Tibial nerve (tissue), 4 donors: ENCODE results near the gene ZCWPW1. TPM values are rescaled to one million over a fixed set of nuclear protein-coding genes. Genes with fewer than 3 reads are reported as not detected.

ENCODE experiments used
- DNase-seq, 2 donors: peaks; one replicate each; pipeline ENCODE4 v3.0.0-alpha.2; 2019; ENCODE audit warnings: low spot score in 2 of 2
- H3K27ac ChIP-seq, 4 donors: fragments of 200-600 bp; sonication (generic) in 3 of 4; one replicate each; pipeline ENCODE4 v1.5.1; 2017 to 2019; ENCODE audit warnings: mild to moderate bottlenecking in 1 of 4
- H3K27me3 ChIP-seq, 2 donors: fragments of 200-600 bp; sonication (generic) in 1 of 2; one replicate each; pipeline versions ENCODE4 v1.5.1 to v1.6.0; 2017 to 2019
- H3K36me3 ChIP-seq, 3 donors: fragments of 200-600 bp; sonication (generic); one replicate each; pipeline ENCODE4 v1.5.1; 2018 to 2019
- H3K4me1 ChIP-seq, 4 donors: fragments of 200-600 bp; sonication (generic) in 3 of 4; one replicate each; pipeline ENCODE4 v1.5.1; 2017 to 2019
- H3K4me3 ChIP-seq, 4 donors: fragments of 200-600 bp; sonication (generic) in 3 of 4; one replicate each; pipeline ENCODE4 v1.5.1; 2017 to 2019; ENCODE audit warnings: mild to moderate bottlenecking in 1 of 4, moderate library complexity in 1 of 4
- H3K9me3 ChIP-seq, 4 donors: fragments of 200-600 bp; sonication (generic) in 3 of 4; one replicate each; pipeline ENCODE4 v1.5.1; 2017 to 2019
- EP300 ChIP-seq, 2 donors: sonication (generic); formaldehyde crosslinking; IDR thresholded peaks; one replicate each; pipeline ENCODE4 v1.6.1; 2017; ENCODE audit warnings: antibody characterized with exemption in 2 of 2, mild to moderate bottlenecking in 1 of 2
- POLR2A ChIP-seq, 2 donors: fragments of 450-650 bp; IDR thresholded peaks; one replicate each; pipeline ENCODE4 v1.6.1; 2017; ENCODE audit warnings: antibody characterized with exemption in 2 of 2, mild to moderate bottlenecking in 2 of 2, moderate library complexity in 2 of 2
- WGBS, 2 donors: methylation state at CpG; one replicate each; pipeline ENCODE4 v1.1.5; 2018; 5-methylcytosine and 5-hydroxymethylcytosine counted together
- total RNA-seq, 4 donors: library from RNA; depleted of rRNA; stranded (reverse); fragments of >200 nt; gene quantifications; one replicate each; pipeline ENCODE4 v1.1.0, GENCODE V29; 2016
- TF ChIP-seq, protein P1 (sequence below), 5 experiments: fragments of 200-600 bp in 3 of 5; fragments of 450-650 bp in 2 of 5; sonication (generic) in 3 of 5; IDR thresholded peaks; one replicate each; pipeline ENCODE4 v1.5.1; 2016 to 2019; ENCODE audit warnings: antibody characterized with exemption in 5 of 5, mild to moderate bottlenecking in 3 of 5, moderate library complexity in 2 of 5

The ZCWPW1 gene
- total RNA-seq, 4 donors from 2014 or later, result 3.6 to 7.3 (median 4.9) TPM

- Histone ChIP-seq H3K27me3 (no peaks in the 10 kb centered on the region), H3K36me3 (peaks cover 0 to 12% (median 0%) of the 10 kb centered on the region in 3 donors), H3K9me3 (no peaks in the 10 kb centered on the region), H3K27ac (no peak overlapping the region), H3K4me3 (no peak overlapping the region), H3K4me1 (peaks cover 0 to 12% (median under 1%) of the 10 kb centered on the region in 4 donors)
- WGBS, 2 donors, result 27 to 55% methylated on average over 1 of the region's 1 CpG
- TF ChIP-seq POLR2A (IDR thresholded peaks at IDR 0.05) (no peak), EP300 (IDR thresholded peaks at IDR 0.05) (no peak)
- TF ChIP-seq, protein P1, sequence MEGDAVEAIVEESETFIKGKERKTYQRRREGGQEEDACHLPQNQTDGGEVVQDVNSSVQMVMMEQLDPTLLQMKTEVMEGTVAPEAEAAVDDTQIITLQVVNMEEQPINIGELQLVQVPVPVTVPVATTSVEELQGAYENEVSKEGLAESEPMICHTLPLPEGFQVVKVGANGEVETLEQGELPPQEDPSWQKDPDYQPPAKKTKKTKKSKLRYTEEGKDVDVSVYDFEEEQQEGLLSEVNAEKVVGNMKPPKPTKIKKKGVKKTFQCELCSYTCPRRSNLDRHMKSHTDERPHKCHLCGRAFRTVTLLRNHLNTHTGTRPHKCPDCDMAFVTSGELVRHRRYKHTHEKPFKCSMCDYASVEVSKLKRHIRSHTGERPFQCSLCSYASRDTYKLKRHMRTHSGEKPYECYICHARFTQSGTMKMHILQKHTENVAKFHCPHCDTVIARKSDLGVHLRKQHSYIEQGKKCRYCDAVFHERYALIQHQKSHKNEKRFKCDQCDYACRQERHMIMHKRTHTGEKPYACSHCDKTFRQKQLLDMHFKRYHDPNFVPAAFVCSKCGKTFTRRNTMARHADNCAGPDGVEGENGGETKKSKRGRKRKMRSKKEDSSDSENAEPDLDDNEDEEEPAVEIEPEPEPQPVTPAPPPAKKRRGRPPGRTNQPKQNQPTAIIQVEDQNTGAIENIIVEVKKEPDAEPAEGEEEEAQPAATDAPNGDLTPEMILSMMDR (IDR thresholded peaks at IDR 0.05), result no peak
- DNase-seq, result no peak
Observed at GRCh38 chr7:100425347-100425746, 3.2 kb downstream of the ZCWPW1 start.

GRCh38 chr7:100423315-100423714 lies 5.2 kb downstream of the ZCWPW1 start:
- H3K27ac ChIP-seq, result no peak overlapping the region
- DNase-seq, result no peak
- no peaks in the 10 kb centered on the region for H3K27me3 ChIP-seq
- peaks cover 0 to 13% (median 0%) of the 10 kb centered on the region in 3 donors for H3K36me3 ChIP-seq
- 79 to 85% methylated on average over 6 of the region's 6 CpGs for WGBS, 2 donors
- H3K9me3 ChIP-seq, result no peaks in the 10 kb centered on the region
- H3K4me1 ChIP-seq, result peaks cover 0 to 10% (median 0%) of the 10 kb centered on the region in 4 donors
- no peak overlapping the region for H3K4me3 ChIP-seq
- TF ChIP-seq, protein P1 (IDR thresholded peaks at IDR 0.05), result no peak
- no peak for TF ChIP-seq POLR2A (IDR thresholded peaks at IDR 0.05)
- no peak for TF ChIP-seq EP300 (IDR thresholded peaks at IDR 0.05)

GRCh38 chr7:100419660-100420226 lies 8.8 kb downstream of the ZCWPW1 start:
- DNase-seq, result no peak
- Histone ChIP-seq H3K36me3 (peaks cover 0 to 20% (median 0%) of the 10 kb centered on the region in 3 donors), H3K4me1 (no peaks in the 10 kb centered on the region), H3K9me3 (no peaks in the 10 kb centered on the region), H3K27me3 (no peaks in the 10 kb centered on the region), H3K4me3 (no peak overlapping the region), H3K27ac (peak overlapping the region in 1 of 4 donors; percentile 20)
- TF ChIP-seq, protein P1 (IDR thresholded peaks at IDR 0.05), result no peak
- TF ChIP-seq POLR2A (IDR thresholded peaks at IDR 0.05), result no peak
- no peak for TF ChIP-seq EP300 (IDR thresholded peaks at IDR 0.05)
- WGBS, 2 donors, result 58 to 69% methylated on average over 1 of the region's 1 CpG

DNA sequence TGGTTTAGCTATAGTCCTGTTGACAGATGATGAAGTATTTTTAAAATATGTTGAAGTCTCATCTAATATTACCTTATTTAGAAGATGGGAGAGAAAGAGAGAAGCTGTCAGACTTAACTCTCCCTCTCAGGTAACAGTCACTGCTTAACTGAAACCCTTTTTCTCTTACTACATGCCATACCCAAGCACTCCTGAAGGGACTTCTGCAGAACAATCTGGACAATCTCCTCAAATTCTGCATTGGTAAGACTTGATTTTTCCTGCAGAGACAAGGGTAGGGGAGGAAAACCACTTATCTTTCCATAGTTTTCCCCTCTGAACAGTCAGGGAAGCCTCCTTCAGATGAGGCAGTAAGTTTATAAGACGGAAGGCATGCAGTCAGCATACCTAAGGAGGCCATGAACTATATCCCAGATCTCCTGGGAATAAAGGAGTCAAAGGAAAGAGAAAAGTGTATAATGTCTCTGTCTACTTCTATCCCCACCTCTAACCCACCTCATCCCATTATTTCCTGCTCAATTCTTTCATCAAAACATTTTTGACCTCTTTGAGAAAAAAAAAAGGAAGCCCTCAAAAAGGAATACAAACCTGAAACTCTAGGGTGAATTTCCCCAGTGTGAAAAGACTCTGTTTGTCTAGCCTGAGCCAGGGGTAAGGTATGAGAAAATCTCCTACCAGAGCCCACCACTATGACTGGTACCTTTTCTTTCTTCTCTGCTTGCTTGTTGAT lies 9.4 kb downstream of the ZCWPW1 start:
- Histone ChIP-seq H3K4me3 (no peak overlapping the region), H3K36me3 (peaks cover 0 to 16% (median 0%) of the 10 kb centered on the region in 3 donors), H3K27me3 (no peaks in the 10 kb centered on the region), H3K27ac (peak overlapping the region in 1 of 4 donors; percentile 20), H3K9me3 (no peaks in the 10 kb centered on the region), H3K4me1 (no peaks in the 10 kb centered on the region)
- DNase-seq, result no peak
- no peak for TF ChIP-seq EP300 (IDR thresholded peaks at IDR 0.05)
- TF ChIP-seq, protein P1 (IDR thresholded peaks at IDR 0.05), result no peak
- TF ChIP-seq POLR2A (IDR thresholded peaks at IDR 0.05), result no peak
- 76 to 77% methylated on average over 1 of the region's 1 CpG for WGBS, 2 donors

GRCh38 chr7:100415448-100415847 lies 13.1 kb downstream of the ZCWPW1 start:
- Histone ChIP-seq H3K4me1 (no peaks in the 10 kb centered on the region), H3K9me3 (no peaks in the 10 kb centered on the region), H3K36me3 (peaks cover 0 to 8% (median 0%) of the 10 kb centered on the region in 3 donors), H3K4me3 (no peak overlapping the region), H3K27me3 (no peaks in the 10 kb centered on the region), H3K27ac (no peak overlapping the region)
- no peak for DNase-seq
- WGBS, 2 donors, result 92% methylated on average over 5 of the region's 5 CpGs
- TF ChIP-seq, protein P1 (IDR thresholded peaks at IDR 0.05), result no peak
- TF ChIP-seq POLR2A (IDR thresholded peaks at IDR 0.05) (no peak), EP300 (IDR thresholded peaks at IDR 0.05) (no peak)
